K562 (cell line): ENCODE results near the gene ANKRD60. TPM values are rescaled to one million over a fixed set of nuclear protein-coding genes. Genes with fewer than 3 reads are reported as not detected.
A peak's percentile ranks its signal among the peaks of the same experiment; 100 is the strongest.

Experiments used
- ATF6 ChIP-seq: sonication (generic); formaldehyde crosslinking; IDR thresholded peaks from 2 replicates; pipeline ENCODE4 v1.4.0; 2020; ENCODE audit warnings: mild to moderate bottlenecking, missing genetic modification reagents
- CCAR2 ChIP-seq: fragments of 200-400 bp; formaldehyde crosslinking; IDR thresholded peaks from 2 replicates; pipeline ENCODE4 v1.6.1; 2017; ENCODE audit warnings: mild to moderate bottlenecking, low read depth, low read length
- DLX4 ChIP-seq: fragments of 250-450 bp; sonication (Bioruptor Pico); IDR thresholded peaks from 2 replicates; pipeline ENCODE4 v1.6.1; 2021; ENCODE audit warnings: mild to moderate bottlenecking
- E2F6 ChIP-seq, 2 experiments: IDR thresholded peaks; 2 replicates each; pipeline ENCODE4 v1.6.1; 2011; ENCODE audit warnings: borderline replicate concordance in 1 of 2, control low read depth in 1 of 2, low read depth in 1 of 2, low read length in 1 of 2, mild to moderate bottlenecking in 1 of 2, mixed read lengths in 1 of 2, moderate library complexity in 1 of 2; ENCODE audit not compliant: insufficient read depth in 1 of 2, insufficient read length in 1 of 2, poor library complexity in 1 of 2, severe bottlenecking in 1 of 2; ENCODE audit errors: extremely low read depth in 1 of 2
- EWSR1 ChIP-seq: fragments of 450-650 bp; IDR thresholded peaks from 2 replicates; pipeline ENCODE4 v1.6.1; 2018; ENCODE audit warnings: borderline replicate concordance, mild to moderate bottlenecking, low read depth, moderate library complexity; ENCODE audit not compliant: partially characterized antibody
- EZH2 ChIP-seq: IDR thresholded peaks from 2 replicates; pipeline ENCODE4 v1.6.1; 2012; ENCODE audit warnings: low read depth, mild to moderate bottlenecking, inconsistent platforms, low read length, borderline replicate concordance
- FOXK2 ChIP-seq, 2 experiments: fragments of 450-650 bp; IDR thresholded peaks in 1 of 2; conservative IDR thresholded peaks in 1 of 2; 2 replicates each; pipeline ENCODE4 v1.6.1; 2016; ENCODE audit warnings: low read depth in 2 of 2, mild to moderate bottlenecking in 1 of 2
- GABPA ChIP-seq: fragments of 200-800 bp; sonication (Bioruptor generic); conservative IDR thresholded peaks from 2 replicates; pipeline ENCODE4 v1.6.1; 2016; ENCODE audit warnings: low read depth, missing genetic modification characterization, missing compliant biosample characterization
- HDAC6 ChIP-seq: IDR thresholded peaks from 2 replicates; pipeline ENCODE4 v1.6.1; 2012; ENCODE audit warnings: low read depth, mild to moderate bottlenecking, control low read depth, inconsistent platforms, low read length, moderate library complexity
- HEY1 ChIP-seq: fragments of 250-450 bp; sonication (Bioruptor Pico); IDR thresholded peaks from 2 replicates; pipeline ENCODE4 v1.5.0; 2020; ENCODE audit warnings: mild to moderate bottlenecking, moderate library complexity, borderline replicate concordance
- MXD1 ChIP-seq: fragments of 250-450 bp; sonication (Bioruptor Pico); IDR thresholded peaks from 2 replicates; pipeline ENCODE4 v1.8.0; 2021; ENCODE audit warnings: borderline replicate concordance, mild to moderate bottlenecking, moderate library complexity; ENCODE audit not compliant: poor library complexity, severe bottlenecking
- PATZ1 ChIP-seq: fragments of 250-450 bp; sonication (Bioruptor Pico); IDR thresholded peaks from 2 replicates; pipeline ENCODE4 v1.5.0; 2020; ENCODE audit warnings: mild to moderate bottlenecking, borderline replicate concordance
- PBX2 ChIP-seq, 2 experiments: IDR thresholded peaks in 1 of 2; conservative IDR thresholded peaks in 1 of 2; 2 replicates each; pipeline ENCODE4 v1.6.1; 2016; ENCODE audit warnings: low read depth in 2 of 2, mild to moderate bottlenecking in 1 of 2, missing compliant biosample characterization in 1 of 2, missing genetic modification characterization in 1 of 2, moderate library complexity in 1 of 2
- RBM39 ChIP-seq: fragments of 200-400 bp; formaldehyde crosslinking; optimal IDR thresholded peaks from 2 replicates; pipeline ENCODE3; 2018; ENCODE audit warnings: low read depth, low read length
- SP1 ChIP-seq: sonication (generic); formaldehyde crosslinking; IDR thresholded peaks from 2 replicates; pipeline ENCODE4 v1.8.1; 2022; ENCODE audit warnings: mild to moderate bottlenecking, missing genetic modification reagents
- ZNF253 ChIP-seq: fragments of 250-450 bp; sonication (Bioruptor Pico); conservative IDR thresholded peaks from 2 replicates; pipeline ENCODE4 v1.6.1; 2021; ENCODE audit warnings: mild to moderate bottlenecking
- polyA plus RNA-seq, 8 experiments: library from polyadenylated mRNA; depleted of rRNA in 4 of 8; stranded (reverse) in 5 of 8; unstranded in 3 of 8; fragments of >200 nt; fragmentation: Nextera tagmentation in 2 of 8; fragmentation: Illumina TruSeq in 1 of 8; extraction: Ambion mirVana in 2 of 8; extraction: Trizol in 1 of 8; gene quantifications; 2 replicates each; pipeline versions ENCODE4 v1.2.1 to v1.2.3, GENCODE V29; 2011 to 2014; ENCODE audit warnings: inconsistent platforms in 1 of 8, missing spikeins in 1 of 8
- total RNA-seq, 7 experiments: library from RNA; depleted of rRNA in 6 of 7; stranded (reverse); fragments of >200 nt in 6 of 7; fragmentation: Illumina TruSeq in 2 of 7; extraction: Trizol in 2 of 7; gene quantifications; 2 replicates each; pipeline versions ENCODE4 v1.2.1 to v1.2.3, GENCODE V29; 2011 to 2021; ENCODE audit warnings: low replicate concordance in 1 of 7

Gene ANKRD60
- total and polyA plus RNA-seq, 9 of the 15 experiments (the other 6 are each of a cell fraction or from before 2014, with no cell fraction given) = not detected

- TF ChIP-seq FOXK2 (conservative IDR thresholded peaks at IDR 0.05 in 1 of 2, IDR thresholded peaks at IDR 0.05 in 1 of 2; ENCODE audit: low read depth in 2 of 2) = peak in 1 of 2 experiments; percentile 74; a peak in 3 of 4 replicates
- peak; percentile 74 for TF ChIP-seq GABPA (tag)
- no peak for TF ChIP-seq MXD1
- no peak for TF ChIP-seq HDAC6
- TF ChIP-seq PATZ1 (CRISPR knock-in tag) = peak; percentile 91
- TF ChIP-seq E2F6 (IDR thresholded peaks at IDR 0.05; ENCODE audit: borderline replicate concordance in 1 of 2, extremely low read depth in 1 of 2, insufficient read depth in 1 of 2, insufficient read length in 1 of 2, low read depth in 1 of 2, low read length in 1 of 2, poor library complexity in 1 of 2, severe bottlenecking in 1 of 2) = no peak
- TF ChIP-seq EZH2 = no peak
- TF ChIP-seq SP1 (CRISPR knock-in tag) = no peak
- no peak for TF ChIP-seq CCAR2
- no peak for TF ChIP-seq ZNF253 (CRISPR knock-in tag)
- TF ChIP-seq EWSR1 = no peak
- no peak for TF ChIP-seq HEY1 (CRISPR knock-in tag)
- no peak for TF ChIP-seq DLX4 (CRISPR knock-in tag)
- TF ChIP-seq RBM39 = no peak
- TF ChIP-seq PBX2 (CRISPR knock-in tag; IDR thresholded peaks at IDR 0.05; ENCODE audit: low read depth) = no peak
- TF ChIP-seq PBX2 (tag; conservative IDR thresholded peaks at IDR 0.05; ENCODE audit: low read depth) = peak; percentile 86
- no peak for TF ChIP-seq ATF6 (CRISPR knock-in tag)
These were observed 23.6 kb upstream of the ANKRD60 start (continued) for GRCh38 chr20:58251979-58252591.
